ENCODE results near the gene SSTR3.
"Not testable (repeated sequence)": the region's sequence is repeated elsewhere in the genome, so short reads cannot be mapped to it uniquely, and the experiment has no call there.

SSTR3 gene

DNA sequence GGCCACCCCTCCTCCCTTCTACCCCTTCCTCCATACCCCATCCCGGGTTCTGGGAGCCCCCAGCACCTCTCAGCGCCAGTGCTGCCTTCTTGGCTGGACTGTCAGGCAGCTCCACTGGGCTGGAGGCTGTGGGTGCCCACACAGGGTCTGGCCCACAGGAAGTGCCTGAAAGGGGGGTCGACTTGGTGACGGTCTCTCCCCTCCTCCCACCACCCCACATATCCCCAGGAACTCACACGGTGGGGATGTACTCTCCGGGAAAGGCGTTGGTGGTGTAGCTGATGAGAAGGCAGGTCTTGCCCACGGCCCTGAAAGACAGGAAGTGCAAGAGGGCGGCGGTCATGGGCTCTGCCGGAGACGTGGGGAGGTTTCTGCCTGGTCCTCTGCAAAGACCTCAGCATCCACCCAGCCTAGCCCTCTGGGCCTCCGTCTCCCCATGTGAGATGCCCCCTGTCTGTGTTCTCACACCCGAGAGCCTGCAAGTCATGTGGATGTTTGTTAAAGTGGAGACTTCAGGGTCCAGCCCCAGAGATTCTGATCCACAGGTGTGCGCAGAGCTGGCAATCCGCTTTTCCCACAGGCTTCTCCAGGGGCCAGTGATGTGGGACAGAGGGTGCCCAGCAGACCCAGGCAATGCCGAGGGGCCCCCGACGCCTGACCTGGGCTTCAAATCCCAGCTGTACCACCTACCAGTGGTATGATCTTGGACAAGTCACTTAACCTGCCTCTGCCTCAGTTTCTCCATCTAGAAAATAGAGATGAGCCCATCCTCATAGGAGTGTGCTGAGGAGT lies 29.3 kb upstream of the SSTR3 start:
- peak; percentile 80 for DNase-seq

DNA sequence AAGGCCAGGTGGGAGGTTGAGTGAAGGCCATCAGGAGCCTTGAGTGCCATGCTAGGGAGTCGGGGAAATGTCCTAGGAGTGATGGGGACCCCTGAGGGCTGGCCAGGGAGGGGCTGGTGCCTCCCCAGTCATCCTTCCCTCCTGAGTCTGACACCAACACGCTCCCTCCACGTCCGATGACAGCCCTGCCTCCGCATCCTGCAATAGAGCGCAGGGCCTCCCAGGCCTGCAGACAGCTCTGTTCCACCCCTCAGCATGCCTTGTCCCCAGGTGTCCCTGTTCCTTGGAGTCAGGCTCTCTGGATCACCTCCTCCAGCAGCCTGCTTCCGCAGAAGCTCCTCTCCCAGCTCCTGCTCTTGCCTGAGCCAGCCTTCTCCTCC lies 28.7 kb upstream of the SSTR3 start:
- peak; percentile 62 for DNase-seq

DNA sequence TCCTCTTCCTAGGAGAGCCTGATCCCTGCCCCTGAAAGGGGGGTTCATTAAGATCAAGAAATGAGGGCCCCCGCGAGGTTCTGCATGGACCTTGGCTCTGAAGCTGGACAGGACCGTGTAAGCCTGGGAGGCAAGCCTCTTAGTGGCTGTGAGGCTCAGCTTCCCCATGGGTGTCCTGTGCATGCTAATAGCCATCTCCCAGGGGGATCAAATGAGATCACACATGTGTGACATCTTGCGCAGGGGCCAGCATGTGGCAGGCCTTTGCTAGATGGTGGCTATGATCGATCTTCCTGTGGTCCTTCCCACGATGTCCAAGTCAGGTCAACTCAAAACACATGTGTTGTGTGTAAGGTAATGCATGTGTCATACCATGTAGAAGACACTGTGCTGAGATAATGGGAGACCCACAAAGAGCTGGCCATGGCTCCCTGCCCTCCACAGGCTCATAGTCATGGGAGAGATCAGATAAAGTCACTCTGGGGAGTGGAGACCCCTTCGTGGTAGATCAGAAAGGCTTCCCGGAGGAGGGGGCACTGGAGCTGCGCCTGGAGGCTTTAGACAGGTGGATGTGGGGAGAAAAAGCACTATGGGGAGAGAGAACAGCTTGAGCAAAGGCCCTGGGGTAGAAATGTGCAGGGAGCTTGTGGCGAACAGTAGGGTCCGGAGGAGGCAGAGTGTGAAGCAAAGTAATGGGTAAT lies 28.1 kb upstream of the SSTR3 start:
- DNase-seq = peak; percentile 54

DNA sequence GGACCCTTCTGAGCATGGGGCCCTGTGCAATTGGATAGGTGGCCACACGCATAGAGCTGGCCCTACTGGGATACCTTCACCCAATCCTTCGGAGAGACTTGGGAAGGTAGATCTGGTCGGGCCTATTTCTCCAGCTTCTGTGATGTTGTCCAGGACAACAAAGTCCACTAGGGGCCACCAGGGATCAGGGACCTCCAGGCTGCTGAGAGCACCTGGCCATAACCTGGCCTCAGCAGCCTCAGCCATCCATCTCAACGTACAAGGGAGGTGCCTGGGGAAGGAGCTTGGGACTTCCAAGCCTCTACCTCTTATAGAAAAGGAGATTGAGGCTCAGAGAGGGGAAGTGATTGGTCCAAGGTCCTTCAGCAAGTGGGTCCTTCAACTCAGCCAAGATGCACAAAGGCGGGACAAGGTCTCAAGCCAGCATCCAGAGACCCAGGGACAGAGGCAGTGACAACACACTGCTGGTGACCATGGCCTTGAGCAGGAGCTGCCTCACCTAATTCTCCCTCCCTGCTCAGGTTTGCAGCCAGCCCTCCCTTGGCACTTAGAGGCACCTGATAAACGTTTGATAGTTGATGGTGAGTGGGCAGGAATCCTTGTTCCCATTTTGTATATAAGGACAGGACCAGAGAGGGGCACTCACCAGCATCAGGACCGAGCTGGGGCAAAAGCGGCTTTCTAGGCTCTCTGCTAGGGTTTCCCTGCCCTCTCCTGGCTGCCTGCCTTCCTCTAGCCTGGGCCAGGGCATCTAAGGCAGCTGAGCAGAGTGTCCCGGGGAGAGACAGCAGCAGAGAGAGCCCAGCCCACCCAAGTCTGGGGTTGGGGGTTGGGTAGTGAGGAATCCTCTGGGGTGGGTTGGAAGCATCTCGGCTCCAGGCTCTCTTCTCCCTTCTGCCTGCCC lies 27.3 kb upstream of the SSTR3 start:
- peak; percentile 56 for DNase-seq

DNA sequence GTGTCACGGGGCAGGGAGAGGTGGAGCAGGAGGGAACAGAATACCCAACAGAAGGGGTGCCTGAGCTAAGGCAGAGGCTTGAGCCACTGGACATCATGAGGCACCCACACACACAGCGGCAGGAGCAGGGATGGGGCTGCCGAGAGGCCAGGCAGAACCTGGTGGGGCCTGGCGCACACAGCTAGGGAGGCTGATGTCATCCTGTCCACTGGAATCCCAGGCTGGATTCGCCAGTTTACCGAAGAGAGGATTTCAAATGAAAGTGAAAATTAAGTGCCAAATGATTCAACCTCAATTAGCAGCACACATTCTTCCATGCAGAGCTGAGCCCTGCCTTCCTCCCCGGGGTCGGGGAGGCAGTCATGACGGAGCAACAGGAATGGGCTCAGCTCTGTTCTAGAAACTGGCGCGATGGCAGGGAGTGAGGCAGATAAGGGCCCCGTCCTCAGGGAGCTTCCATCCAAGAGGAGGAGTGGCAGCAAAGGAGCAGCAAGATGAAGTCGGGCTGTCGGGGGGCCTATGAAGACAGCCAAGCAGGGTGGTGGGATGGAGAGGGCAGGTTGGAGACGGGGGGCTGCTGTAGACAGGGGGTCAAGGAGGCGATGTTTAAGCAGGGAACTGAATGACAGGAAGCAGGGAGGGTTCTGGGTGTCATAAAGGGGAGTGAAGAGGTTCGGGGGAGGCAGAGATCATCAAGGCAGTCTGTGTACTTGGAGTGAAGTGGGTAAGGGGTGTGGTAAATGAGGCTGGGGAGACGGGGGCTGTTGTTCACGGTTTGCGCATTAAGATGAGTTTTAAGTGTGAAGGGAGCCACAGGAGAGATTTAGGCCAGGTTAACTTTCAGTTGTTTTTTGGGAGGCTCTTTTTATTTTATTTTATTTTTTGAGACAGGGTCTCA lies 25.3 kb upstream of the SSTR3 start:
- DNase-seq = peak; percentile 54

DNA sequence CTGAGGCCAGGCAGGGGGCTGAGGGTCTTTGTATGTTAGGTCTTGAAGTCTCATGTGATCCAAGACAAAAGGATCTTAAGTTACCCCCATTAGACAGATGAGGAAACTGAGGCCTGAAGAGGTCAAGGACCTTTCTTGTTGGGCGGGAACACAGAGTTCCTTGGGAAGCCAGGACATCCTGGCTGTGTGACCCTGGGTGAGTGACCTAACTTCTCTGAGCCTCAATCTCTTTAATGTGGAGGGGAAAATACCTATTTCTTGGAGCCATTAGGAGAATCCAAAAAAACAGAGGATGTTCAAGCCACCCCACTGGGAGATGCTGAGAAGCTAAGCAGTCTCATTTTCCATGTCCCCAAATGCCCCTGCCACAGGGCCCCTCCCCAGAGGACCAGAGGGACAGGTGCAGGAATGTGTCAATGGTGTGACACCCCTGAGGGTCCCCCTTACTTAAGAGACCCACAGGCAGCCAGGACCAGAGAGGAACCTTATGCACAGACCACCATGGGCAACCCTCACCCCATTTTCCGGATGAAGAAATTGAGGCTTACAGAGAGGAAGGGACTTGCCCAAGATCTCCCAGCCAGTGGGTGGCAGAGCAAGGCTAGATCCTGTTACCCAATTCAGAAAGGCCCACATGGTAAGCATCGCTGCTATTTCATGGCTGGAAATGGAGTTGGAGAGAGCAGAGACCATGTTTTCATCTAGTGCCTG lies 23.8 kb upstream of the SSTR3 start:
- DNase-seq = peak; percentile 52

DNA sequence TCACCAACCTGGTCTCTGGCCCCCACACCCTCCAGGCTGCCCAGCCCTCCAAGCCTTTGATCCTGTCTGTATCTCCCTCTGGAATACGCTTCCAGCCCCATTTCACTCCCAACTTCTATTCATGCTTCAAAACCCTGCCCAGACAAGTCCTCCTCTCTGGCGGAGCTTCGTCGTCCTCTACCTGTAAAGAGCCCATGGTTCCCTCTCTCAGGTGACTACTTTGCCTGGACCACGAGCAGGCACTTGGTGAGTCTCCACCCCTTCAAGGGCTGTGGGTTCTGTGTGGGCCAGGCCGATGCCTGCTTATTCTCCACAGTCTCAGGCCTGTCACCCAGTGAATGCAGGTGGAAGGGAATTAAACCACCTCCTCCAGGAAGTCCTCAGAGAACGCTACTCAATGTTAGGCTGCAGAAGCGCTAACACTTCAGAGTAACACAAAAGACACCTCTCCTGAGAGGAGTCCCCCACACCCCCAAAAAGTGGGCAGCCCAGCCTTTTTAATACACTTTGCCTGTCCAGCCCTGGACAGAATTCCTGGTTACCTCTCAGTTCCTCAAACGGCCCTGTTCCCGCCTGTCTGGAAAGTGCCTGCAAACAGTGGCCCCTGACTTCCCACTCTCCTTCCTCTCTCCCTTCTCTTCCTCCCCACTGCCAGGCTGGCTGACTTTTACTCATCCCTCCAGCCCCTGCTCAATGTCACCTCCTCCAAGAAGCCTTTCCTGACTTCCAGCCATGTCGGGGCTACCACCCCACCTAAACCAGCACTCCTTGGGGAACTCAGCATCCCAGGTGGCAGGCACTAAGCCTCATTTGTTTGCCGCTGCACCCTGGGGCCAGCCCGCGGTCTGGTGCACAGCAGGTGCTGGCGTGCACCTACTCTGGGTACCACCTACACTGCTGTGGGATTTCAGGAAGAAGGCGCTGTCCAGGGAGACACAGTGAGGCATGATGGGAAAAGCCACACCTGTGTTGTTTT lies 22.7 kb upstream of the SSTR3 start:
- peak; percentile 54 for DNase-seq

DNA sequence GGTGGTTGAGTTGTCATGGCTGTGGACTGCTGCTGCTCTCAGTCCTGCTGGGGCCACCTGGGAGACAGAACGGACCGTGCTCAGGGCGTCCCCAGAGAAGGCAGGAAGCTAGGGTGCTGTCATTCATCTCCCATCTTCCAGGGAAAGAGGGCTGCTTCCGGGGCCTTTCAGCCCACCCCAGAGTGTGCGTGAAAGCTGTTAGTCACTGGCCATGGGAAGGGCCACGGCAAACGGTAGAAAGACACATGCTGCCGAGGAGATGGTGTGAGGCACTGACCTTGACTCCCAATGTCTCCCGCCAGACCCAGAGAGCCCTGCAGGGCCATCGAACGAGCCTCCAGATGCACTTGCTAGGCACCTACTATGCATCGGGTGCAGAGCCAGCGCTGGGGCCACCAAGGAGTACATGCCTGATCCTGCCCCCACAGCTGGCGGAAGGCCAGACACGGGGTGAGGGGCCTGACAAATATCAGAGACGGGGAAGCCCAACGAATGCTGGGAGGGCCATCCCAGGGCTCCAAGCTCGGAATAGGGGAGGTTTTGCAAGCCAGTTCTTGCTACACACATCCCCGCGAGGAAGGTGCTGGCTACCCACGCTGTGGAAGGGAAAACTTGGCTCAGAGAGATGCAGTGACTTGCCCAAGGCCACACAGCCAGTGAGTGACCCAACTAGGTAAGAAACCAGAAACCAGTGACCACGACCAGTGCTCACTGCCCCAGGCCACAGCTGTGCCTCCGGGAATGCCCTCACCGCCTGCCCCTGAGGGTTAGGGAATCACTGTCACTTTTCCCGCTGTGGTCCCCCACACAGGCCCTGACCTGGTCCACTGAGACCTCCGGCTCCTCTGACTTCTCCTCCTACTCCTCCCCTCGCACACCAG lies 21.7 kb upstream of the SSTR3 start:
- DNase-seq = peak; percentile 66

DNA sequence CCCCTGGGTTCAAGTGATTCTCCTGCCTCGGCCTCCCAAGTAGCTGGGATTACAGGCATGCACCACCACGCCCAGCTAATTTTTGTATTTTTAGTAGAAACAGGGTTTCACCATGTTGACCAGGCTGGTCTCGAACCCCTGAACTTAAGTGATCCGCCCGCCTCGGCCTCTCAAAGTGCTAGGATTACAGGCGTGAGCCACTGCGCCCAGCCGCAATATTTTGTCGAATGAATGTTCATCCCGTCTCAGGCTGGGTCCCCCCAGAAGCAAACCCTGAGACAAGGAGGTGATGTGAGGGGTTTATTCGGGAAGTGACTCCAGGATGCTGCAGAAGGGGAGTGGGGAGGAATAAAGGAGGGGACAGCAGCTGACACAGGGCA lies 21.1 kb upstream of the SSTR3 start:
- not testable (repeated sequence) for DNase-seq

DNA sequence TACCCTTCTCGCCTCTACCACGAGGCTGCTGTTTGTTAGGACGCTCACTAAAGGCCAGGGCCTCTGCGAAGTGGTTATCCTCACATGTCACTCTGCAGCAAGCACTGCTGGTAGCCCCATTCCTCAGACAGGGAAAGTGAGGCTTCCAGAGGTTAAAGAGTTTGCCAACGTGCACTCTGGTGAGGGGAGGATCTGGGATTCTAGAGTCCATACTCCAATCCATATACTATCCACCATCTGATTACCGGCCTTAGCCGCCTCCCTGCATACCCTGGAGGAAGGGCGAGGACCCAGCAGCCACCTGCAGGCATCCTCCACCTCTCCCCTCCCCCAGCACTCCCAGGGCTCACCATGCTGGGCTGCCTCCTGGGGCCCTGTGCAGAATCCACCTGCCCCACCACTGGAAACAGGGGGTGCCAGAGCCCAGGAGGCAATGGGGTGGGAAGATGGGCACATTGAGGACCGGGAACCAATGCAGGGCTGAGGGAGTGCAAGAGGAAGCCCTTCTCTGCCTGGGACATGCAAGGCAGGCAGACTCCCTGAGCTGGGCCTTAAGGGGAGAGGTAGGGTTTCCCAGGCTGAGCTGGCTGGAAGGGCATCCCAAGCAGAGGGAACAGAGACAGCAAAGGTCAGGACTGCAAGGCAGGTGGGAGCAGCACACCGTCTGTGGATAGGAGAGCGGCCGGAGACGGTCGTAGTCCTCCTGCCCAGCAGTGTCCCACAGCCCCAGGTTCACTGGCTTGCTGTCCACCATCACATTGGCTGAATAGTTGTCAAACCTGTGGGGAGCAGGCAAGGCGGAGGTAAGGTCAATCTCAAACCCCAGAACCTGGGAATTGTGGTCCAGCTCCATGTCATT lies 20.1 kb upstream of the SSTR3 start:
- DNase-seq = peak; percentile 64

DNA sequence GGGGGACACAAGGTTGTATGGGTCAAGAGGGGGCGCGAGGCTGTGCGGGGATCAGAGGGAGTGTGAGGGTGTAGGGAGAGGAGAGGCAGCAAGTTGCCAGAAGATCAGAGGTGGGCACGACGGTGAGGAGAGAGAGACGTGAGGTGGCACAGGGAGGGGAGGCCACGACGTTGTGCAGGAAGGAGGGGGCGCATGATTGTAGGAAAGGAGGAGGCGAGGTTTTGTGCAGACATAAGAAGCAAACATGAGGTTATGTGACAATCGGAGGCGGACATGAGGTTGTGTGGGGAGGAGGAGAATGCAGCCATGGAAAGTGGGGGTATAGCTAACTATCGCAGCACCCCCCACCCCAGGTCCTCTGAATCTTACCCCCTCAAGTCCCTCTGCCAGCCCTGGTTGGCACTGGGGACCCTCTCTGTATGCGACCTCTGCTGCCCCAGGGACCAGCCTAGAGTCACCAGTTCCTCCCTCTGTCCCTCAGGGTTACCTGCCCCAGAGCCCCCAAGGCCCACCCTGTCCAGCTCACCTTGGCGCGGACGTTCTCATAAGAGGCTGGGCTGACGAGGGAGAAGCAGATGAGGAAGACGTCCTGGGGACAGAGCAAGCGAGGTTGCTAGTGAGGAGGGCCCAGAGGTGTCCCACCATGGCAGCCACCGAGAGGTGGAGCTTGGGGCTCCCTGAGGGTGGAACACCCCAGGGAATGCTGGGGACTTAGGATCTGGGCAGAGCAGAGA lies 19.3 kb upstream of the SSTR3 start:
- peak; percentile 76 for DNase-seq

DNA sequence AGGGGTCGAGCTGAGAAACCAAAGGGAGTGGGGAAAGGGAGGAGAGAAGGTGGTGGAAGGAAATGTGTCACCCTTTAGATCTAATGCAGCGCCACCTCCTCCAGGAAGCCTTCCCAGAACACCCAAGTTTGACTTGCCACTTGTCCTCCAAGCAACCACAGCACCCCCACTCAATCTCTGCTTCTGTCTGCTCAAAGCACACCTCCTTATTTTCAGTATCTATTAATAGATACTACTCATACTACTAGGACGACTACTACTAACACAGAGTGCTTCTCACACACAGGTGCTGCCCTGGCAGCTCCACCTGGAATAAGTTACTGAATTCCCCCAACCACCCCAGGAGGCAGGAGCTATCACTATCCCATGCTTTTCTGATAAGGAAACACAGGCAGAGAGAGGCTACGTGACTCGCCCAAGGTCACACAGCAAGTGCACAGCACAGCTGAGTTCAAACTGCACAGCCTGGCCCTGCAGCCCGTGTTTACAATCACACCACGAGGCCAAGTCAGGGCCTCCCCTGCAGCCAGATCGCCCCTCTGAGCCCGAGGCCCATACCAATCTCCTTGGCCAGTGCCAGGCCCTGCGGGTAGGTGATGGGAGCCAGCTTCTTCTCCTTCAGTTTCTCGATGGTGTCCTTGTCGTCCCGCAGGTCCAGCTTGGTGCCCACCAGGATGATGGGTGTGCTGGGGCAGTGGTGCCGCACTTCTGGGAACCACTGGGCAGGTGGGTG lies 18.6 kb upstream of the SSTR3 start:
- peak; percentile 84 for DNase-seq

DNA sequence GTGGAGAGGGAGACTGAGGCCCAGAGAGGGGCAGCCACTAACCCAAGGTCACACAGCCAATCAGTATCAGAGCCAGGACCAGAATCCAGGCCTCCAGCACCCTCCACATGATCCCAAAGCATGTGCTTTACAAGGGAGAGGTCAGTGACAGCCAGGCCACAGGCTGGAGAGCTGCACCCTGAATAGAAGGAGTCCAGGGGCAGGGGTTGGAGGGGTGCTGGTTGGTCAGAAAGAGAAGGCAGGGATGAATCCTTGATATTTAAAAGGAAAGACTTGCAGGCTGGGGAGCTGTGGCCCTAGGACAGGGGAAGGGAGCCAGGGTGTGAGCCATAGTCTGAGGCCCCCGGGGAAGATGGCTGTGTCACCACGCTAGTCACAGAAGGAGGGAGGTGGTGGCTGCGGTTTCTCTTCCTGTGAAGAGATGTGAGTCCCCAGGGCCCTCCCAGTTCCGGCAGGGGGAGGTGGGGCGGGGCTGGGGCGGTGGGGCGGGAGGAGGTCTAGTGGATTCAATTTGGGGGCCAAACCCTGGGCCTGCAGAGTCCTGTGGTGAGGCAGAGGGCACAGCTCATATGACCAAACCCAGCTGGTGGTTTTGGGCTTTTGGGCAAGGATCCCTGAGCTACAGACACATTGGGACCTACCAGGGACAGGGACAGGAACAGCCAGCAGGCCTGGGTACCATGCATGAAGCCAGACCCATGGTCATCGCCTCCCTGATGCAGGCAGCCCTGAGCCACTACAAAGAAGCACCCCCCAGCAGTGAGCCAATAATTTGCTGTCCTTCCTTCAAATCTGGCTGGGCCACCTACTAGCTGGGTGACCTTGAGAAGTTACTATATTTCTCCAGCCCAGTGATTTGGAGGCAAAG lies 17.8 kb upstream of the SSTR3 start:
- peak; percentile 92 for DNase-seq

DNA sequence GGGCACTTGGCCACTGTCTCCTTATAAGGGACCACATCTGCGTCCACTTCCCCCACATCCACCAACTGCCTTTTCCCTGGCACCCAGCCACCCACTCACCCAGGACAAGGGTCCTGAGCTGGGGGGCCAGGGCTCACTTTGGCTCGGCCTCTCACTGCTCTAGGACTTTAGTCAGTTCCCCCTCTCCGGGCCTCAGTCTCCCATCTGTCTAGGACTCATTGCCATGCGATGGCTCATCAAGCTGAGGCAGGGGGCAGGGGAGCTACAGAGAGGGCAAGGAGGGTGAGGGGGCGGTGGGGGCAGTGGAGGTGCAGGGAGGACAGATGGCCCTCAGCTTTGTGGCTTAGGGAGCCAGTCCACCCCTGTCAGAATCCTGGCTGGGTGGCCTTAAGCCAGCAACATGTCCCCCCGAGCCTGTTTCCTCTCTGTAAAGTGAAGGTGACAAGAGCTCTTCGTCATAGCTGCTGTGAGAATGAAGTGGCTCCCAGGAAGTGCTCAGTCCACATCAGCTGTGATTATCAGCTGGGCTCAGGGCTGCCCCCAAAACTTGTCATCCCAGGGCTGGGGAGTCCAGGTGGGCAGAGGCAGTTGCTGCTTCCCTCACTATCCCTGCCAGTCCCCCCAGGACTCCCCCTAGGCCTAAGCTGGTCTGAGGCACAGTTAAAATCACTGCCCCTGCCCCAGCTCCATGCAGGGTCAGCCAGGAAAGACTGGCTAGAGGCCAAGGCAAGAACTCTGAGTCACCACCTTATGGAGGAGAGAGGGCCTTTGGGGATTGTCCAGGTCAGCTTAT lies 16.9 kb upstream of the SSTR3 start:
- DNase-seq = peak; percentile 78

Data from activated CD8-positive, alpha-beta memory T cell treated with anti-CD3 and anti-CD28 coated beads, Interleukin-2, amount 50 U/mL, for 48 hours (primary cell).